ENCODE data around the gene PNPLA6. TPM values are rescaled to one million over a fixed set of nuclear protein-coding genes. Genes with fewer than 3 reads are reported as not detected.

PNPLA6 gene
- total RNA-seq, 1 donor from 2014 or later, result 147 TPM

- Mint-ChIP-seq H3K36me3 (ENCODE audit: low read depth) (no peaks in the 10 kb centered on the region), H3K4me3 (ENCODE audit: low read depth) (no peak overlapping the region), H3K27me3 (ENCODE audit: low read depth) (no peaks in the 10 kb centered on the region), H3K9me3 (no peaks in the 10 kb centered on the region), H3K27ac (no peak overlapping the region), H3K4me1 (ENCODE audit: low read depth) (no peaks in the 10 kb centered on the region)
- no peak for DNase-seq (ENCODE audit: low spot score)
- intact Hi-C loops (cut with micrococcal nuclease), result no loop called here
These were observed 70.8 kb downstream of the PNPLA6 start for GRCh38 chr19:7606289-7606688.

- no peak overlapping the region for H3K27ac Mint-ChIP-seq
- intact Hi-C loops (cut with micrococcal nuclease), result no loop called here
- H3K36me3 Mint-ChIP-seq (ENCODE audit: low read depth), result no peaks in the 10 kb centered on the region
- no peaks in the 10 kb centered on the region for H3K4me1 Mint-ChIP-seq (ENCODE audit: low read depth)
- H3K4me3 Mint-ChIP-seq (ENCODE audit: low read depth), result no peak overlapping the region
- no peaks in the 10 kb centered on the region for H3K27me3 Mint-ChIP-seq (ENCODE audit: low read depth)
- no peaks in the 10 kb centered on the region for H3K9me3 Mint-ChIP-seq
- DNase-seq (ENCODE audit: low spot score), result no peak
These were observed 71.8 kb downstream of the PNPLA6 start for GRCh38 chr19:7607212-7607873.

GRCh38 chr19:7607874-7608560, 72.5 kb downstream of the PNPLA6 start:
- H3K9me3 Mint-ChIP-seq, result no peaks in the 10 kb centered on the region
- intact Hi-C loops (cut with micrococcal nuclease), result no loop called here
- no peak overlapping the region for H3K27ac Mint-ChIP-seq
- no peak for DNase-seq (ENCODE audit: low spot score)
- no peaks in the 10 kb centered on the region for H3K36me3 Mint-ChIP-seq (ENCODE audit: low read depth)
- no peaks in the 10 kb centered on the region for H3K27me3 Mint-ChIP-seq (ENCODE audit: low read depth)
- H3K4me1 Mint-ChIP-seq (ENCODE audit: low read depth), result no peaks in the 10 kb centered on the region
- H3K4me3 Mint-ChIP-seq (ENCODE audit: low read depth), result no peak overlapping the region

GRCh38 chr19:7610491-7611240, 75.1 kb downstream of the PNPLA6 start:
- no peak for DNase-seq (ENCODE audit: low spot score)
- Mint-ChIP-seq H3K27me3 (ENCODE audit: low read depth) (no peaks in the 10 kb centered on the region), H3K4me3 (ENCODE audit: low read depth) (no peak overlapping the region), H3K27ac (no peak overlapping the region), H3K4me1 (ENCODE audit: low read depth) (no peaks in the 10 kb centered on the region), H3K9me3 (no peaks in the 10 kb centered on the region), H3K36me3 (ENCODE audit: low read depth) (no peaks in the 10 kb centered on the region)
- intact Hi-C loops (cut with micrococcal nuclease), result no loop called here

Other genes with a start within 250 kb of the PNPLA6 start
- 2.4 TPM in 2 replicates for gene INSR, start 241.3 kb upstream of the PNPLA6 start, total RNA-seq
- gene ARHGEF18, start 186.8 kb upstream of the PNPLA6 start, total RNA-seq, result 42.5 and 44.4 TPM in 2 replicates
- gene PEX11G, start 46.7 kb upstream of the PNPLA6 start, total RNA-seq, result 1.3 and 2.5 TPM in 2 replicates
- gene ZNF358, start 19.6 kb upstream of the PNPLA6 start, total RNA-seq, result 5.3 and 7.9 TPM in 2 replicates
- gene MCOLN1, start 13.1 kb upstream of the PNPLA6 start, total RNA-seq, result 10.3 and 11.2 TPM in 2 replicates
- 0.23 and 0.55 TPM in 2 replicates for gene CAMSAP3, start 60.1 kb downstream of the PNPLA6 start, total RNA-seq
- 43.0 and 44.3 TPM in 2 replicates for gene XAB2, start 93.8 kb downstream of the PNPLA6 start, total RNA-seq
- 95.7 and 113 TPM in 2 replicates for gene PET100, start 94.1 kb downstream of the PNPLA6 start, total RNA-seq
- 1.2 and 1.6 TPM in 2 replicates for gene PCP2, start 98.0 kb downstream of the PNPLA6 start, total RNA-seq
- gene STXBP2, start 101.4 kb downstream of the PNPLA6 start, total RNA-seq, result 96.3 and 104 TPM in 2 replicates
- gene RETN, start 133.3 kb downstream of the PNPLA6 start, total RNA-seq, result not detected in 2 replicates
- gene MCEMP1, start 141.4 kb downstream of the PNPLA6 start, total RNA-seq, result not detected in 2 replicates
- 88.9 and 92.4 TPM in 2 replicates for gene TRAPPC5, start 145.1 kb downstream of the PNPLA6 start, total RNA-seq
- gene FCER2, start 166.4 kb downstream of the PNPLA6 start, total RNA-seq, result 0.46 and 0.99 TPM in 2 replicates
- not detected in 2 replicates for gene CLEC4G, start 196.4 kb downstream of the PNPLA6 start, total RNA-seq
- not detected in 2 replicates for gene CD209, start 211.8 kb downstream of the PNPLA6 start, total RNA-seq
- gene CLEC4M, start 227.5 kb downstream of the PNPLA6 start, total RNA-seq, result not detected in 2 replicates